ENCODE results near the gene PPP2R5C. TPM values are rescaled to one million over a fixed set of nuclear protein-coding genes. Genes with fewer than 3 reads are reported as not detected.

PPP2R5C gene
- polyA plus RNA-seq, 3 donors: 61.9 to 72.5 (median 64.0) TPM

DNA sequence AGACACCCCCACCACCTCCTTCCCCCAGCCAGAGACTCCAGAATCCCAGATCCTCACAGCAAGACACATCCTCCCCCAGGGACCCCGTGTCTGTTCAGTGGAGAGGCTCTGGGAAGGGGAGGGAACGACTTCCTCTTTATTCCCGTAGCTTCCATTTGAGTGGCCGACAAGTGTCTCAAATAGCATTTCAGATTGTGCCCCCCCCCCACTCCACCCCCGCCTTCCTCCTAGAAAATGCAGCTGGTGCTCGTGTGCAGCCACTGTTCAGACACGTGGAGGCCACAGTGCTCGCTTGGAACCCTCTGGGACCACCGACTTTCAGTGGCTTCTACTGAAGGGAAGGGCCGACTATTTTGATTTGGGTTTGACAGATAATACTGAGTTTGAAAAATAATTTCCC lies 14.3 kb downstream of the PPP2R5C start:
- Histone ChIP-seq H2AFZ (ENCODE audit: insufficient read depth, low read depth, low read length, poor library complexity, severe bottlenecking) (no peak overlapping the region), H3K27me3 (ENCODE audit: control insufficient read depth in 2 of 2, insufficient read depth in 2 of 2, low read length in 2 of 2) (peaks cover 24 to 26% of the 10 kb centered on the region in 2 donors), H3K4me2 (replicated peaks; ENCODE audit: extremely low read depth, low read length, poor library complexity, severe bottlenecking) (no peak overlapping the region), H3K4me1 (ENCODE audit: control insufficient read depth in 1 of 2, insufficient read depth in 2 of 2, low read length in 2 of 2) (no peaks in the 10 kb centered on the region), H3K9ac (ENCODE audit: insufficient read depth, low read length, poor library complexity, severe bottlenecking) (no peak overlapping the region), H3K36me3 (replicated peaks in 1 of 2; ENCODE audit: control insufficient read depth in 1 of 2, insufficient read depth in 2 of 2, low read length in 2 of 2) (no peaks in the 10 kb centered on the region), H3K4me3 (replicated peaks in 1 of 3; ENCODE audit: low read depth in 2 of 3, low read length in 3 of 3) (no peak overlapping the region), H4K20me1 (ENCODE audit: insufficient read depth, low read length) (peaks cover 38% of the 10 kb centered on the region), H3K27ac (ENCODE audit: low read depth in 1 of 2, low read length in 2 of 2) (no peak overlapping the region), H3K79me2 (ENCODE audit: insufficient read depth, low read length) (no peaks in the 10 kb centered on the region), H3K9me3 (replicated peaks in 1 of 2; ENCODE audit: control insufficient read depth in 1 of 2, insufficient read depth in 1 of 2, low read length in 2 of 2) (peaks cover 0 to 8% of the 10 kb centered on the region in 2 donors)
- H3K36me3 Mint-ChIP-seq: peaks cover 0 to 2% of the 10 kb centered on the region in 2 donors
- H3K9me3 Mint-ChIP-seq: peaks cover 0 to 13% (median 2%) of the 10 kb centered on the region in 7 donors
- TF ChIP-seq, protein P1, sequence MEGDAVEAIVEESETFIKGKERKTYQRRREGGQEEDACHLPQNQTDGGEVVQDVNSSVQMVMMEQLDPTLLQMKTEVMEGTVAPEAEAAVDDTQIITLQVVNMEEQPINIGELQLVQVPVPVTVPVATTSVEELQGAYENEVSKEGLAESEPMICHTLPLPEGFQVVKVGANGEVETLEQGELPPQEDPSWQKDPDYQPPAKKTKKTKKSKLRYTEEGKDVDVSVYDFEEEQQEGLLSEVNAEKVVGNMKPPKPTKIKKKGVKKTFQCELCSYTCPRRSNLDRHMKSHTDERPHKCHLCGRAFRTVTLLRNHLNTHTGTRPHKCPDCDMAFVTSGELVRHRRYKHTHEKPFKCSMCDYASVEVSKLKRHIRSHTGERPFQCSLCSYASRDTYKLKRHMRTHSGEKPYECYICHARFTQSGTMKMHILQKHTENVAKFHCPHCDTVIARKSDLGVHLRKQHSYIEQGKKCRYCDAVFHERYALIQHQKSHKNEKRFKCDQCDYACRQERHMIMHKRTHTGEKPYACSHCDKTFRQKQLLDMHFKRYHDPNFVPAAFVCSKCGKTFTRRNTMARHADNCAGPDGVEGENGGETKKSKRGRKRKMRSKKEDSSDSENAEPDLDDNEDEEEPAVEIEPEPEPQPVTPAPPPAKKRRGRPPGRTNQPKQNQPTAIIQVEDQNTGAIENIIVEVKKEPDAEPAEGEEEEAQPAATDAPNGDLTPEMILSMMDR (IDR thresholded peaks at IDR 0.05): no peak
- intact Hi-C loops (cut with micrococcal nuclease): loop anchor here in 1 of 2 donors (5.0 kb wide), 1 partner anchor 116 kb away; no protein-coding TSS in a partner anchor
- peaks cover 2% of the 10 kb centered on the region for H3K4me1 Mint-ChIP-seq
- H3K27me3 Mint-ChIP-seq (ENCODE audit: low read depth in 3 of 3): peaks cover 31 to 37% (median 36%) of the 10 kb centered on the region in 3 donors
- WGBS (ENCODE audit: insufficient coverage): no CpG with 5 or more reads among the region's 10 CpGs
- no peak overlapping the region for H3K4me3 Mint-ChIP-seq
- no peak overlapping the region for H3K27ac Mint-ChIP-seq
- DNase-seq: no peak

DNA sequence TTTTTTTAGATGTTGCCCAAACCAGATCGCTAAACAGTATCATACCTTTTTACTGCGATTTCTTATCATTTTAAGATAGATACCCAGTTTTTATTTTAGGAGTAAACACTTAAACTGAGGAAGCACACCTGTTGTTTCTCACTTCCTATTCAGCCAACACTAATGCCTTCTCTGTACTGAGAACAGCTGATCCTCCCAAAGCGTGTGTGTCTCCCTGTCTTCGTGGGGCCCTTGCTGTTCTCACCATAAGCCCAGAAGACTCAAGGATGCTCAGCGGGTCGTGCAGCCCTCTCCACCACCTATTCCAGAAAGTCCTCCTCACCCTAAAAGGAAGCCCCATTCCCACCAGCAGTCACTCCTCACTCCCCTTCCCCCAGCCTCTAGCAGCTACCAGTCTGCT lies 14.8 kb downstream of the PPP2R5C start:
- no peak for DNase-seq
- Histone ChIP-seq H3K27ac (ENCODE audit: low read depth in 1 of 2, low read length in 2 of 2) (no peak overlapping the region), H3K9me3 (replicated peaks in 1 of 2; ENCODE audit: control insufficient read depth in 1 of 2, insufficient read depth in 1 of 2, low read length in 2 of 2) (peaks cover 0 to 8% of the 10 kb centered on the region in 2 donors), H2AFZ (ENCODE audit: insufficient read depth, low read depth, low read length, poor library complexity, severe bottlenecking) (no peak overlapping the region), H3K4me2 (replicated peaks; ENCODE audit: extremely low read depth, low read length, poor library complexity, severe bottlenecking) (no peak overlapping the region), H3K4me3 (replicated peaks in 1 of 3; ENCODE audit: low read depth in 2 of 3, low read length in 3 of 3) (no peak overlapping the region), H3K27me3 (ENCODE audit: control insufficient read depth in 2 of 2, insufficient read depth in 2 of 2, low read length in 2 of 2) (peaks cover 28 to 30% of the 10 kb centered on the region in 2 donors), H3K36me3 (replicated peaks in 1 of 2; ENCODE audit: control insufficient read depth in 1 of 2, insufficient read depth in 2 of 2, low read length in 2 of 2) (no peaks in the 10 kb centered on the region), H4K20me1 (ENCODE audit: insufficient read depth, low read length) (peaks cover 43% of the 10 kb centered on the region), H3K79me2 (ENCODE audit: insufficient read depth, low read length) (no peaks in the 10 kb centered on the region), H3K9ac (ENCODE audit: insufficient read depth, low read length, poor library complexity, severe bottlenecking) (no peak overlapping the region), H3K4me1 (ENCODE audit: control insufficient read depth in 1 of 2, insufficient read depth in 2 of 2, low read length in 2 of 2) (no peaks in the 10 kb centered on the region)
- 87% methylated on average over 4 of the region's 6 CpGs for WGBS (ENCODE audit: insufficient coverage)
- peaks cover 36 to 41% (median 41%) of the 10 kb centered on the region in 3 donors for H3K27me3 Mint-ChIP-seq (ENCODE audit: low read depth in 3 of 3)
- TF ChIP-seq, protein P1 (IDR thresholded peaks at IDR 0.05): no peak
- H3K36me3 Mint-ChIP-seq: peaks cover 0 to 2% of the 10 kb centered on the region in 2 donors
- H3K4me3 Mint-ChIP-seq: peak overlapping the region in 1 of 2 donors; percentile 16
- peaks cover 0 to 13% (median 2%) of the 10 kb centered on the region in 7 donors for H3K9me3 Mint-ChIP-seq
- no peak overlapping the region for H3K27ac Mint-ChIP-seq
- intact Hi-C loops (cut with micrococcal nuclease): loop anchor here in 1 of 2 donors (5.0 kb wide), 1 partner anchor 116 kb away; no protein-coding TSS in a partner anchor
- H3K4me1 Mint-ChIP-seq: peaks cover 2% of the 10 kb centered on the region

Measured in CD14-positive monocyte (primary cell).